IMR-90 (cell line): ENCODE results near the gene NBEA. TPM values are rescaled to one million over a fixed set of nuclear protein-coding genes. Genes with fewer than 3 reads are reported as not detected.

Source experiments
- ATAC-seq: fragments of 200-7000 bp; cut with Tn5 transposase; 2 replicates; pipeline ENCODE4 v1.9.1; 2020; ENCODE audit warnings: low read depth, mild to moderate bottlenecking, moderate library complexity
- BruUV-seq: library from RNA; stranded (reverse); fragments of 400-500 nt; replicated peaks from 2 replicates; lab custom pipeline; 2021; lab: Mats Ljungman, UMichigan
- CTCF ChIA-PET: fragments of 300-600 bp; formaldehyde crosslinking; extraction: SDS; loops from one replicate; lab custom pipeline; 2021; ENCODE audit warnings: antibody characterized with exemption; lab: Yijun Ruan, JAX
- POLR2A ChIA-PET: fragments of 300-600 bp; sonication (Branson Sonifier 250); formaldehyde crosslinking; loops from one replicate; lab custom pipeline; 2022; ENCODE audit warnings: antibody characterized with exemption; ENCODE audit not compliant: unreplicated experiment; lab: Charles Lee
- DNase-seq: peaks from one replicate; pipeline ENCODE4 v3.0.0; 2013
- H2AFZ ChIP-seq: replicated peaks from 2 replicates; pipeline ENCODE3; 2013; ENCODE audit warnings: low read length, mild to moderate bottlenecking; ENCODE audit not compliant: poor library complexity
- H2AK5ac ChIP-seq: 2 replicates; pipeline ENCODE4 v1.6.1; 2013; ENCODE audit warnings: low read depth, low read length, inconsistent platforms
- H2AK9ac ChIP-seq: replicated peaks from 2 replicates; pipeline ENCODE3; 2013; ENCODE audit warnings: mild to moderate bottlenecking, low read depth, low read length, moderate library complexity; ENCODE audit not compliant: poor library complexity
- H2BK120ac ChIP-seq: 2 replicates; pipeline ENCODE4 v1.6.1; 2013; ENCODE audit warnings: low read depth, low read length, inconsistent platforms
- H2BK15ac ChIP-seq: 3 replicates; pipeline ENCODE4 v1.6.1; 2013; ENCODE audit warnings: low read depth, low read length, inconsistent platforms
- H2BK20ac ChIP-seq: 2 replicates; pipeline ENCODE4 v1.6.1; 2013; ENCODE audit warnings: low read depth, mild to moderate bottlenecking, inconsistent platforms, low read length, moderate library complexity
- H2BK5ac ChIP-seq: 2 replicates; pipeline ENCODE4 v1.6.1; 2013; ENCODE audit warnings: mild to moderate bottlenecking, low read depth, low read length, inconsistent platforms; ENCODE audit not compliant: poor library complexity, severe bottlenecking
- H3K14ac ChIP-seq: replicated peaks from 2 replicates; pipeline ENCODE4 v1.6.1; 2013; ENCODE audit warnings: low read depth, low read length, inconsistent platforms
- H3K18ac ChIP-seq: 2 replicates; pipeline ENCODE4 v1.6.1; 2013; ENCODE audit warnings: low read depth, low read length, control low read depth
- H3K23ac ChIP-seq: 2 replicates; pipeline ENCODE4 v1.6.1; 2013; ENCODE audit warnings: low read depth, low read length, inconsistent platforms
- H3K27ac ChIP-seq: 2 replicates; pipeline ENCODE4 v1.5.1; 2013; ENCODE audit warnings: mild to moderate bottlenecking, control low read depth, low read length; ENCODE audit not compliant: insufficient read depth
- H3K27me3 ChIP-seq: 2 replicates; pipeline ENCODE4 v1.6.1; 2013; ENCODE audit warnings: low read length; ENCODE audit not compliant: control insufficient read depth, insufficient read depth
- H3K36me3 ChIP-seq: 2 replicates; pipeline ENCODE4 v1.6.1; 2013; ENCODE audit warnings: low read length, mixed read lengths; ENCODE audit not compliant: control insufficient read depth, insufficient read depth
- H3K4ac ChIP-seq: 2 replicates; pipeline ENCODE4 v1.6.1; 2013; ENCODE audit warnings: low read depth, low read length, inconsistent platforms
- H3K4me1 ChIP-seq: 2 replicates; pipeline ENCODE4 v1.6.1; 2013; ENCODE audit warnings: low read length, mixed read lengths; ENCODE audit not compliant: control insufficient read depth, insufficient read depth
- H3K4me2 ChIP-seq: 2 replicates; pipeline ENCODE4 v1.6.1; 2013; ENCODE audit warnings: low read depth, mild to moderate bottlenecking, control low read depth, low read length, moderate library complexity
- H3K4me3 ChIP-seq: 2 replicates; pipeline ENCODE4 v1.5.1; 2013; ENCODE audit warnings: low read depth, mild to moderate bottlenecking, control low read depth, low read length, moderate library complexity; ENCODE audit not compliant: insufficient read depth
- H3K56ac ChIP-seq: 2 replicates; pipeline ENCODE4 v1.6.1; 2013; ENCODE audit warnings: low read length, inconsistent platforms; ENCODE audit not compliant: insufficient read depth; ENCODE audit errors: extremely low read depth
- H3K79me1 ChIP-seq, 2 experiments: 2 replicates each; pipeline ENCODE4 v1.6.1; 2013; ENCODE audit warnings: low read length in 2 of 2, inconsistent platforms in 1 of 2, low read depth in 1 of 2
- H3K9ac ChIP-seq: 2 replicates; pipeline ENCODE4 v1.6.1; 2013; ENCODE audit warnings: low read depth, low read length, control low read depth
- H3K9me1 ChIP-seq: 2 replicates; pipeline ENCODE4 v1.6.1; 2013; ENCODE audit warnings: low read length, inconsistent platforms; ENCODE audit not compliant: insufficient read depth
- H3K9me3 ChIP-seq: 2 replicates; pipeline ENCODE4 v1.6.1; 2013; ENCODE audit warnings: low read length; ENCODE audit not compliant: control insufficient read depth, insufficient read depth
- H4K20me1 ChIP-seq: 2 replicates; pipeline ENCODE4 v1.6.1; 2013; ENCODE audit warnings: low read length, inconsistent platforms; ENCODE audit not compliant: insufficient read depth
- H4K5ac ChIP-seq: 2 replicates; pipeline ENCODE4 v1.6.1; 2013; ENCODE audit warnings: mild to moderate bottlenecking, low read depth, low read length, control low read depth
- H4K8ac ChIP-seq, 2 experiments: 2 replicates each; pipeline ENCODE4 v1.6.1; 2013; ENCODE audit warnings: low read depth in 2 of 2, low read length in 2 of 2, control low read depth in 1 of 2, inconsistent platforms in 1 of 2
- H4K91ac ChIP-seq: 2 replicates; pipeline ENCODE4 v1.6.1; 2013; ENCODE audit warnings: low read depth, low read length, inconsistent platforms; ENCODE audit not compliant: insufficient read depth
- ELK1 ChIP-seq: fragments of 150-350 bp; IDR thresholded peaks from 2 replicates; pipeline ENCODE4 v1.6.1; 2016; ENCODE audit warnings: low read depth, mild to moderate bottlenecking, low read length, moderate library complexity, borderline replicate concordance
- MAFK ChIP-seq: IDR thresholded peaks from 2 replicates; pipeline ENCODE4 v1.6.1; 2012; ENCODE audit warnings: low read depth, low read length, improper control_type of control experiment
- MXI1 ChIP-seq: IDR thresholded peaks from 2 replicates; pipeline ENCODE4 v1.6.1; 2012; ENCODE audit warnings: low read depth, mild to moderate bottlenecking, low read length, moderate library complexity, borderline replicate concordance
- RAD21 ChIP-seq: IDR thresholded peaks from 2 replicates; pipeline ENCODE4 v1.6.1; 2012; ENCODE audit warnings: low read length, improper control_type of control experiment
- SMC3 ChIP-seq: fragments of 150-350 bp; IDR thresholded peaks from 2 replicates; pipeline ENCODE4 v1.6.1; 2016; ENCODE audit warnings: low read depth, mild to moderate bottlenecking, antibody characterized with exemption, low read length, moderate library complexity
- WGBS, 2 experiments: methylation state at CpG; one replicate each; pipeline versions ENCODE4 v1.1.5 to v1.1.7; 2013; ENCODE audit warnings: missing lambda C conversion rate in 2 of 2; ENCODE audit not compliant: insufficient read length in 1 of 2; ENCODE audit errors: extremely low coverage in 2 of 2; 5-methylcytosine and 5-hydroxymethylcytosine counted together
- dilution Hi-C: fragments of 300-500 bp; cut with HindIII; formaldehyde crosslinking; loops from one replicate; pipeline ENCODE4 v1.14.3; 2018; ENCODE audit warnings: low sequenced_read_pairs; ENCODE audit not compliant: unreplicated experiment
- in situ Hi-C: fragments of 300-500 bp; cut with MboI; formaldehyde crosslinking; loops from 3 replicates; pipeline ENCODE4 v1.14.3; 2019; ENCODE audit warnings: low sequenced_read_pairs, inconsistent platforms, mixed read lengths
- intact Hi-C: fragments of 100-400 bp; cut with micrococcal nuclease; formaldehyde crosslinking; loops from 2 replicates; pipeline ENCODE4 v1.10.0; 2022
- polyA plus RNA-seq, 3 experiments: library from polyadenylated mRNA; depleted of rRNA; stranded (reverse); fragments of >200 nt; gene quantifications; 2 replicates each; pipeline ENCODE4 v1.2.3, GENCODE V29; 2012; ENCODE audit warnings: low replicate concordance in 1 of 3
- total RNA-seq: library from RNA; depleted of rRNA; stranded (reverse); fragments of >200 nt; gene quantifications from 2 replicates; pipeline ENCODE4 v1.2.3, GENCODE V29; 2012

NBEA gene
- total and polyA plus RNA-seq, 2 of the 4 experiments (the other 2 are of a cell fraction), result 0.82 to 2.2 TPM

GRCh38 chr13:35005051-35005450, 63.0 kb downstream of the NBEA start:
- BruUV-seq, result no TSS peak
- dilution Hi-C loops, result no loop called here
- Histone ChIP-seq H2BK5ac (no peak overlapping the region), H3K27me3 (no peaks in the 10 kb centered on the region), H3K4me3 (no peak overlapping the region), H2BK120ac (no peak overlapping the region), H3K56ac (no peak overlapping the region), H3K4ac (no peak overlapping the region), H3K4me1 (no peaks in the 10 kb centered on the region), H3K36me3 (no peaks in the 10 kb centered on the region), H3K14ac (no peak overlapping the region), H3K9me1 (no peaks in the 10 kb centered on the region), H3K9me3 (no peaks in the 10 kb centered on the region), H2AFZ (no peak overlapping the region), H3K23ac (no peak overlapping the region), H3K27ac (no peak overlapping the region), H4K20me1 (no peaks in the 10 kb centered on the region), H4K5ac (no peak overlapping the region), H4K8ac (no peak overlapping the region), H2BK15ac (no peak overlapping the region), H3K18ac (no peak overlapping the region), H4K91ac (no peak overlapping the region), H3K9ac (no peak overlapping the region), H2AK5ac (no peak overlapping the region), H3K79me1 (no peaks in the 10 kb centered on the region), H2AK9ac (no peak overlapping the region), H2BK20ac (no peak overlapping the region), H3K4me2 (no peak overlapping the region)
- POLR2A ChIA-PET, result no interaction called here
- TF ChIP-seq RAD21, result no peak
- no peak for TF ChIP-seq MXI1
- no peak for TF ChIP-seq MAFK
- no peak for TF ChIP-seq SMC3
- TF ChIP-seq ELK1, result no peak
- CTCF ChIA-PET, result no interaction called here
- WGBS, 2 experiments, result no CpG with 5 or more reads among the region's 2 CpGs
- in situ Hi-C loops, result no loop called here
- ATAC-seq (no peak), DNase-seq (no peak)
- intact Hi-C loops, result no loop called here
